ENCODE data around the gene AKAP8L. TPM values are rescaled to one million over a fixed set of nuclear protein-coding genes. Genes with fewer than 3 reads are reported as not detected.

AKAP8L gene
- total and polyA plus RNA-seq, 8 donors: 32.7 to 239 (median 52.6) TPM

GRCh38 chr19:15373644-15374043, 45.1 kb downstream of the AKAP8L start:
- no peak for FAIRE-seq
- intact Hi-C loops (cut with DNase I): no loop called here
- H3K36me3 ChIP-seq: peaks cover 0 to 47% (median 29%) of the 10 kb centered on the region in 3 donors
- WGBS, 2 donors: 89 to 91% methylated on average over 22 of the region's 22 CpGs
- H3K4me1 ChIP-seq: peaks cover 0 to 15% (median 0%) of the 10 kb centered on the region in 3 donors
- DNase-seq: no peak
- no peaks in the 10 kb centered on the region for H3K9me3 ChIP-seq
- H3K4me3 ChIP-seq: no peak overlapping the region
- no peak overlapping the region for H3K27ac ChIP-seq
- TF ChIP-seq, protein P1, sequence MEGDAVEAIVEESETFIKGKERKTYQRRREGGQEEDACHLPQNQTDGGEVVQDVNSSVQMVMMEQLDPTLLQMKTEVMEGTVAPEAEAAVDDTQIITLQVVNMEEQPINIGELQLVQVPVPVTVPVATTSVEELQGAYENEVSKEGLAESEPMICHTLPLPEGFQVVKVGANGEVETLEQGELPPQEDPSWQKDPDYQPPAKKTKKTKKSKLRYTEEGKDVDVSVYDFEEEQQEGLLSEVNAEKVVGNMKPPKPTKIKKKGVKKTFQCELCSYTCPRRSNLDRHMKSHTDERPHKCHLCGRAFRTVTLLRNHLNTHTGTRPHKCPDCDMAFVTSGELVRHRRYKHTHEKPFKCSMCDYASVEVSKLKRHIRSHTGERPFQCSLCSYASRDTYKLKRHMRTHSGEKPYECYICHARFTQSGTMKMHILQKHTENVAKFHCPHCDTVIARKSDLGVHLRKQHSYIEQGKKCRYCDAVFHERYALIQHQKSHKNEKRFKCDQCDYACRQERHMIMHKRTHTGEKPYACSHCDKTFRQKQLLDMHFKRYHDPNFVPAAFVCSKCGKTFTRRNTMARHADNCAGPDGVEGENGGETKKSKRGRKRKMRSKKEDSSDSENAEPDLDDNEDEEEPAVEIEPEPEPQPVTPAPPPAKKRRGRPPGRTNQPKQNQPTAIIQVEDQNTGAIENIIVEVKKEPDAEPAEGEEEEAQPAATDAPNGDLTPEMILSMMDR (IDR thresholded peaks at IDR 0.05): no peak
- ATAC-seq: no peak
- no peaks in the 10 kb centered on the region for H3K27me3 ChIP-seq

DNA sequence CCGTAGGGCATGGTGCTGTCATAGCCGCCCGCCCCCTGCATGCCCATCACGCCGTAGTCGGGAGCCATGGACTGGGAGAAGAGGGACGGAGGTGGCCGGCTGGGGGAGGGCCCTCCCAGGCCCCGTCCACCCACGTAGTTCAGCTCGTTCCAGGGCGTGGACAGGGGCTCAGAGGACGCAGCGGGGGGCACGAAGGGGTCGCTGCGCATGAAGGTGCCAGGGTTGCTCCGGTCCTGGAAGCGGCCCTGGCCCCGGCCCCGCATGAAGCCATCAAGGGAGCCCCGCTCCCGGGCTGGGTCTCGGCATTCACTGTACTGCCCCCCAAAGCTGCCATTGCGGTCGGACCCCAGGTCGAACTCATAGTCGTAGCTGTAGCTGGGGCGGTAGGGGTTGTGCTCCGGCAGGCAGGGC, 45.9 kb downstream of the AKAP8L start:
- Histone ChIP-seq H3K9me3 (no peaks in the 10 kb centered on the region), H3K4me1 (peaks cover 0 to 14% (median 0%) of the 10 kb centered on the region in 3 donors), H3K36me3 (peaks cover 0 to 55% (median 36%) of the 10 kb centered on the region in 3 donors), H3K27me3 (no peaks in the 10 kb centered on the region), H3K27ac (no peak overlapping the region), H3K4me3 (no peak overlapping the region)
- FAIRE-seq: no peak
- no peak for ATAC-seq
- peak in 2 of 6 donors; percentile 30 to 72 for DNase-seq
- WGBS, 2 donors: 93 to 94% methylated on average over 30 of the region's 30 CpGs
- TF ChIP-seq, protein P1 (IDR thresholded peaks at IDR 0.05): no peak
- intact Hi-C loops (cut with DNase I): no loop called here

DNA sequence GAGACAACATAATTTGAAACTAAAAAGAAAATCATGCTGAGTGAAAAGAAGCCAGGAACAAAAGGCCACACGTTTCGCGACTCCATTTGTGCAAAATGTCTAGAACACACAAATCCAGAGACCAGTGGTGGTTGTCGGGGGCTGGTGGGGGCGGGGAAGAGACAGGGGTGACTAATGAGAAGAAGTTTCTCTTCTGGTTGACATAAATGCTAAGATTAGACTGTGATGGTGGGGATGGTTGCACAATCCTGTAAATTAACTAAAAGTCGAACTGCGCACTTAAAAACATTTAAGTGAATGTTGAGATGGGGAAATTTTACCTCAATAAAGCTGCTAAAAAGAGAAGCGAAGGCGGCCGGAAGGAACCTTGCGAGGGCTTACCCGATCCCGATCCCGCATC, 46.3 kb downstream of the AKAP8L start:
- FAIRE-seq (no peak), ATAC-seq (no peak), DNase-seq (no peak)
- Histone ChIP-seq H3K27me3 (no peaks in the 10 kb centered on the region), H3K4me1 (peaks cover 0 to 9% (median 0%) of the 10 kb centered on the region in 3 donors), H3K4me3 (no peak overlapping the region), H3K36me3 (peaks cover 0 to 59% (median 38%) of the 10 kb centered on the region in 3 donors), H3K9me3 (no peaks in the 10 kb centered on the region), H3K27ac (no peak overlapping the region)
- 92 to 95% methylated on average over 14 of the region's 14 CpGs for WGBS, 2 donors
- TF ChIP-seq, protein P1 (IDR thresholded peaks at IDR 0.05): no peak
- intact Hi-C loops (cut with DNase I): no loop called here

- WGBS, 2 donors: 90 to 94% methylated on average over 17 of the region's 17 CpGs
- H3K4me3 ChIP-seq: no peak overlapping the region
- no peak for ATAC-seq
- H3K4me1 ChIP-seq: peaks cover 0 to 3% (median 0%) of the 10 kb centered on the region in 3 donors
- no peaks in the 10 kb centered on the region for H3K27me3 ChIP-seq
- no peak for FAIRE-seq
- peaks cover 0 to 61% (median 38%) of the 10 kb centered on the region in 3 donors for H3K36me3 ChIP-seq
- DNase-seq: no peak
- intact Hi-C loops (cut with DNase I): no loop called here
- H3K9me3 ChIP-seq: no peaks in the 10 kb centered on the region
- no peak overlapping the region for H3K27ac ChIP-seq
- TF ChIP-seq, protein P1 (IDR thresholded peaks at IDR 0.05): no peak
Observed at GRCh38 chr19:15371786-15372380, 46.9 kb downstream of the AKAP8L start.

GRCh38 chr19:15371119-15371518, 47.7 kb downstream of the AKAP8L start:
- intact Hi-C loops (cut with DNase I): no loop called here
- H3K9me3 ChIP-seq: no peaks in the 10 kb centered on the region
- H3K27me3 ChIP-seq: no peaks in the 10 kb centered on the region
- H3K4me1 ChIP-seq: no peaks in the 10 kb centered on the region
- no peak for ATAC-seq
- TF ChIP-seq, protein P1 (IDR thresholded peaks at IDR 0.05): no peak
- WGBS, 2 donors: 96 to 98% methylated on average over 7 of the region's 7 CpGs
- no peak for DNase-seq
- peaks cover 0 to 61% (median 38%) of the 10 kb centered on the region in 3 donors for H3K36me3 ChIP-seq
- H3K27ac ChIP-seq: no peak overlapping the region
- H3K4me3 ChIP-seq: no peak overlapping the region
- FAIRE-seq: no peak
